Left cardiac atrium (tissue), 4 donors: ENCODE results near the gene DNAJC24. TPM values are rescaled to one million over a fixed set of nuclear protein-coding genes. Genes with fewer than 3 reads are reported as not detected.

ENCODE experiments used
- ATAC-seq, 2 donors: fragments of 200-7000 bp; cut with Tn5 transposase; one replicate each; pipeline ENCODE4 v1.9.1; 2020; ENCODE audit warnings: mild to moderate bottlenecking in 2 of 2, moderate library complexity in 2 of 2
- DNase-seq: peaks from one replicate; pipeline ENCODE4 v3.0.0-alpha.2; 2020
- intact Hi-C, 2 donors: fragments of 100-400 bp; cut with DNase I; formaldehyde crosslinking; loops; one replicate each; pipeline versions ENCODE4 v1.14.1 to v1.15.1; 2022 to 2023
- total RNA-seq, 2 donors: library from RNA; stranded (reverse); fragmentation: NEBNext Ultra II Directional; extraction: Animal tissue kit (Norgen Biotek cat#: 25700); gene quantifications; one replicate each; pipeline ENCODE4 v1.2.1, GENCODE V29; 2021
- donor health status: DM: no; HTN: yes; CAD: no.
- donor health status: DM: no; HTN: yes; CAD: no; lungs with severe emphysema.
- donor health status: DM: yes; HTN: yes; CAD: no.
- donor health status: Dilated cardiomyopathy.

Gene DNAJC24
- total RNA-seq, 2 donors from 2014 or later: 13.2 to 14.4 TPM

- intact Hi-C loops: no loop called here
- no peak for ATAC-seq
- DNase-seq: no peak
Observed at GRCh38 chr11:31408201-31408600, 38.5 kb downstream of the DNAJC24 start.

- intact Hi-C loops: no loop called here
- no peak for DNase-seq
- ATAC-seq: no peak
Observed at GRCh38 chr11:31412946-31413345, 43.3 kb downstream of the DNAJC24 start.

GRCh38 chr11:31414338-31414737, 44.7 kb downstream of the DNAJC24 start:
- ATAC-seq (no peak), DNase-seq (no peak)
- intact Hi-C loops: no loop called here

GRCh38 chr11:31415435-31415834, 45.8 kb downstream of the DNAJC24 start:
- ATAC-seq: no peak
- DNase-seq: no peak

GRCh38 chr11:31417357-31417756, 47.7 kb downstream of the DNAJC24 start:
- intact Hi-C loops: no loop called here
- DNase-seq (no peak), ATAC-seq (no peak)

More at GRCh38 chr11:31415435-31415834, 45.8 kb downstream of the DNAJC24 start:
- intact Hi-C loops: no loop called here

GRCh38 chr11:31417816-31418215, 48.2 kb downstream of the DNAJC24 start:
- intact Hi-C loops: no loop called here
- DNase-seq: no peak

GRCh38 chr11:31419138-31419537, 49.5 kb downstream of the DNAJC24 start:
- intact Hi-C loops: no loop called here
- DNase-seq (no peak), ATAC-seq (no peak)

More at GRCh38 chr11:31417816-31418215, 48.2 kb downstream of the DNAJC24 start:
- ATAC-seq: no peak

GRCh38 chr11:31419669-31420068, 50.0 kb downstream of the DNAJC24 start:
- intact Hi-C loops: no loop called here
- ATAC-seq (no peak), DNase-seq (no peak)

- intact Hi-C loops: no loop called here
- no peak for ATAC-seq
- DNase-seq: no peak
Observed at GRCh38 chr11:31421820-31422219, 52.2 kb downstream of the DNAJC24 start.

GRCh38 chr11:31422703-31423102, 53.0 kb downstream of the DNAJC24 start:
- intact Hi-C loops: no loop called here
- no peak for DNase-seq
- no peak for ATAC-seq

- intact Hi-C loops: no loop called here
- DNase-seq (no peak), ATAC-seq (no peak)
Observed at GRCh38 chr11:31424652-31425051, 55.0 kb downstream of the DNAJC24 start.

GRCh38 chr11:31433851-31434250, 64.2 kb downstream of the DNAJC24 start:
- no peak for DNase-seq
- no peak for ATAC-seq
- intact Hi-C loops: no loop called here

GRCh38 chr11:31437742-31438435, 68.2 kb downstream of the DNAJC24 start:
- no peak for DNase-seq
- intact Hi-C loops: no loop called here
- ATAC-seq: no peak

GRCh38 chr11:31441296-31441695, 71.6 kb downstream of the DNAJC24 start:
- intact Hi-C loops: no loop called here
- ATAC-seq (no peak), DNase-seq (no peak)

- intact Hi-C loops: no loop called here
- DNase-seq (no peak), ATAC-seq (no peak)
Observed at GRCh38 chr11:31442086-31442485, 72.4 kb downstream of the DNAJC24 start.

- intact Hi-C loops: no loop called here
- ATAC-seq (no peak), DNase-seq (no peak)
Observed at GRCh38 chr11:31443802-31444201, 74.1 kb downstream of the DNAJC24 start.

GRCh38 chr11:31445621-31446020, 76.0 kb downstream of the DNAJC24 start:
- ATAC-seq: no peak

GRCh38 chr11:31449040-31449439, 79.4 kb downstream of the DNAJC24 start:
- no peak for ATAC-seq
- DNase-seq: no peak
- intact Hi-C loops: no loop called here

More at GRCh38 chr11:31445621-31446020, 76.0 kb downstream of the DNAJC24 start:
- intact Hi-C loops: no loop called here
- no peak for DNase-seq

- ATAC-seq (no peak), DNase-seq (no peak)
- intact Hi-C loops: no loop called here
Observed at GRCh38 chr11:31450841-31451240, 81.2 kb downstream of the DNAJC24 start.

GRCh38 chr11:31455177-31455576, 85.5 kb downstream of the DNAJC24 start:
- ATAC-seq (no peak), DNase-seq (no peak)
- intact Hi-C loops: no loop called here

GRCh38 chr11:31464436-31464835, 94.8 kb downstream of the DNAJC24 start:
- intact Hi-C loops: no loop called here
- DNase-seq (no peak), ATAC-seq (no peak)
